Activated naive CD4-positive, alpha-beta T cell treated with anti-CD3 and anti-CD28 coated beads for 36 hours (primary cell): ENCODE data around the gene AVPR1B. TPM values are rescaled to one million over a fixed set of nuclear protein-coding genes. Genes with fewer than 3 reads are reported as not detected.

Source experiments
- CTCF ChIA-PET: fragments of 350-600 bp; sonication (Branson Sonifier 250); formaldehyde crosslinking; loops from one replicate; lab custom pipeline; 2021; ENCODE audit warnings: antibody characterized with exemption; lab: Charles Lee
- DNase-seq: peaks from one replicate; pipeline ENCODE4 v3.0.0-alpha.2; 2020
- H3K27ac Mint-ChIP-seq: one replicate; pipeline ENCODE4 v1.8.0; 2021; ENCODE audit warnings: mild to moderate bottlenecking, mixed read lengths
- H3K27me3 Mint-ChIP-seq: one replicate; pipeline ENCODE4 v1.8.0; 2021; ENCODE audit warnings: low read depth, mixed read lengths
- H3K36me3 Mint-ChIP-seq: one replicate; pipeline ENCODE4 v1.8.0; 2021; ENCODE audit warnings: low read depth, mixed read lengths
- H3K4me1 Mint-ChIP-seq: one replicate; pipeline ENCODE4 v1.8.0; 2021; ENCODE audit warnings: low read depth, mixed read lengths
- H3K4me3 Mint-ChIP-seq: one replicate; pipeline ENCODE4 v1.8.0; 2021; ENCODE audit warnings: mild to moderate bottlenecking, moderate library complexity, mixed read lengths
- H3K9me3 Mint-ChIP-seq: one replicate; pipeline ENCODE4 v1.8.0; 2021; ENCODE audit warnings: mixed read lengths
- intact Hi-C: fragments of 100-400 bp; cut with micrococcal nuclease; formaldehyde crosslinking; loops from one replicate; pipeline ENCODE4 v1.15.1; 2023
- total RNA-seq, 2 experiments: library from RNA; stranded (reverse); gene quantifications; one replicate each; pipeline ENCODE4 v1.2.3, GENCODE V29; 2021

The AVPR1B gene
- total RNA-seq, 2 experiments from 2014 or later = not detected

GRCh38 chr1:206127336-206127735 is 10.1 kb upstream of the AVPR1B start:
- peaks cover 19% of the 10 kb centered on the region for H3K27me3 Mint-ChIP-seq
- intact Hi-C loops = no loop called here
- peaks cover 3% of the 10 kb centered on the region for H3K9me3 Mint-ChIP-seq
- no peak overlapping the region for H3K4me3 Mint-ChIP-seq
- H3K4me1 Mint-ChIP-seq = no peaks in the 10 kb centered on the region
- H3K27ac Mint-ChIP-seq = no peak overlapping the region
- CTCF ChIA-PET = interaction anchor here (1.5 kb wide), 1 partner anchor 10 kb away, joined by 3 read pairs; the partner anchor contains the start of gene AVPR1B
- no peak for DNase-seq
- H3K36me3 Mint-ChIP-seq = no peaks in the 10 kb centered on the region

- peaks cover 25% of the 10 kb centered on the region for H3K27me3 Mint-ChIP-seq
- no peaks in the 10 kb centered on the region for H3K36me3 Mint-ChIP-seq
- no peak for DNase-seq
- no peak overlapping the region for H3K4me3 Mint-ChIP-seq
- H3K27ac Mint-ChIP-seq = no peak overlapping the region
- intact Hi-C loops = no loop called here
- no peaks in the 10 kb centered on the region for H3K4me1 Mint-ChIP-seq
- peaks cover 17% of the 10 kb centered on the region for H3K9me3 Mint-ChIP-seq
- CTCF ChIA-PET = no interaction called here
These were observed 8.2 kb upstream of the AVPR1B start for GRCh38 chr1:206125346-206125745.

- Mint-ChIP-seq H3K36me3 (no peaks in the 10 kb centered on the region), H3K27ac (no peak overlapping the region), H3K4me1 (peaks cover 2% of the 10 kb centered on the region), H3K27me3 (peaks cover 35% of the 10 kb centered on the region), H3K4me3 (no peak overlapping the region), H3K9me3 (peaks cover 17% of the 10 kb centered on the region)
- CTCF ChIA-PET = no interaction called here
- intact Hi-C loops = no loop called here
- DNase-seq = no peak
These were observed 5.5 kb upstream of the AVPR1B start for GRCh38 chr1:206122686-206123085.

DNA sequence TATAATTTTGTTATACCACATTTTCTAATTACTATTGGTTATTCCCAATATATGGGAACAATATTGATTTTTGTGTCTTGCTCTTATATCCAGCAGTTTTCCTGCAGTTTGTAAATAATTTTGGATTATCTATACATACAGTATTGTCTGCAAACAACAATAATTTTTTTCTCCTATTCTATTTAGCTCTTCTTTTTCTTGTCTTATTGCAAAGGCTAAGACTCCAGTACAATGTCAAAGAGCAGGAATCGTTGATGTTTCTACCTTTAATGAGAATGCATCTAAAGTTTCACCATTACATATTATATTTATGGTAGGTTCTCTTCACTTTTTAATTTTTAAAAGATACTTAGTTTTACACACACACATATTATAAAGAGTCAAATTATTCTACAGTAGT is 4.1 kb upstream of the AVPR1B start:
- intact Hi-C loops = no loop called here
- Mint-ChIP-seq H3K4me1 (peaks cover 8% of the 10 kb centered on the region), H3K9me3 (peaks cover 17% of the 10 kb centered on the region), H3K36me3 (no peaks in the 10 kb centered on the region), H3K27me3 (peaks cover 44% of the 10 kb centered on the region), H3K4me3 (no peak overlapping the region), H3K27ac (no peak overlapping the region)
- no peak for DNase-seq
- CTCF ChIA-PET = interaction anchor here (1.0 kb wide), 1 partner anchor 15 kb away, joined by 3 read pairs; no protein-coding TSS in a partner anchor

GRCh38 chr1:206120406-206120805 is 3.2 kb upstream of the AVPR1B start:
- CTCF ChIA-PET = interaction anchor here (1.8 kb wide), 1 partner anchor 90 kb away, joined by 5 read pairs; no protein-coding TSS in a partner anchor
- intact Hi-C loops = no loop called here
- DNase-seq = no peak
- H3K4me1 Mint-ChIP-seq = peaks cover 10% of the 10 kb centered on the region
- H3K4me3 Mint-ChIP-seq = no peak overlapping the region
- peaks cover 17% of the 10 kb centered on the region for H3K9me3 Mint-ChIP-seq
- no peak overlapping the region for H3K27ac Mint-ChIP-seq
- H3K27me3 Mint-ChIP-seq = peaks cover 47% of the 10 kb centered on the region
- H3K36me3 Mint-ChIP-seq = no peaks in the 10 kb centered on the region

- H3K4me1 Mint-ChIP-seq = peaks cover 10% of the 10 kb centered on the region
- no peak overlapping the region for H3K27ac Mint-ChIP-seq
- no peak for DNase-seq
- peaks cover 9% of the 10 kb centered on the region for H3K9me3 Mint-ChIP-seq
- no peaks in the 10 kb centered on the region for H3K36me3 Mint-ChIP-seq
- intact Hi-C loops = no loop called here
- H3K27me3 Mint-ChIP-seq = peaks cover 36% of the 10 kb centered on the region
- CTCF ChIA-PET = interaction anchor here (1.1 kb wide), 1 partner anchor 11 kb away, joined by 3 read pairs; no protein-coding TSS in a partner anchor
- H3K4me3 Mint-ChIP-seq = peak overlapping the region; percentile 40
These were observed 376 bp downstream of the AVPR1B start for GRCh38 chr1:206116873-206117150.

- H3K27ac Mint-ChIP-seq = no peak overlapping the region
- H3K4me3 Mint-ChIP-seq = no peak overlapping the region
- intact Hi-C loops = no loop called here
- CTCF ChIA-PET = interaction anchor here (1.6 kb wide), 1 partner anchor 10 kb away, joined by 3 read pairs; no protein-coding TSS in a partner anchor
- DNase-seq = no peak
- H3K9me3 Mint-ChIP-seq = peaks cover 5% of the 10 kb centered on the region
- H3K4me1 Mint-ChIP-seq = peaks cover 10% of the 10 kb centered on the region
- H3K27me3 Mint-ChIP-seq = peaks cover 36% of the 10 kb centered on the region
- H3K36me3 Mint-ChIP-seq = no peaks in the 10 kb centered on the region
These were observed 856 bp downstream of the AVPR1B start for GRCh38 chr1:206116191-206116872.

GRCh38 chr1:206115791-206116190 is 1.4 kb downstream of the AVPR1B start:
- CTCF ChIA-PET = interaction anchor here (1.6 to 5.2 kb wide), 3 partner anchors 9 to 138 kb away, joined by 3 to 34 read pairs (median 6); no protein-coding TSS in a partner anchor
- Mint-ChIP-seq H3K9me3 (peaks cover 2% of the 10 kb centered on the region), H3K4me3 (no peak overlapping the region)

DNA sequence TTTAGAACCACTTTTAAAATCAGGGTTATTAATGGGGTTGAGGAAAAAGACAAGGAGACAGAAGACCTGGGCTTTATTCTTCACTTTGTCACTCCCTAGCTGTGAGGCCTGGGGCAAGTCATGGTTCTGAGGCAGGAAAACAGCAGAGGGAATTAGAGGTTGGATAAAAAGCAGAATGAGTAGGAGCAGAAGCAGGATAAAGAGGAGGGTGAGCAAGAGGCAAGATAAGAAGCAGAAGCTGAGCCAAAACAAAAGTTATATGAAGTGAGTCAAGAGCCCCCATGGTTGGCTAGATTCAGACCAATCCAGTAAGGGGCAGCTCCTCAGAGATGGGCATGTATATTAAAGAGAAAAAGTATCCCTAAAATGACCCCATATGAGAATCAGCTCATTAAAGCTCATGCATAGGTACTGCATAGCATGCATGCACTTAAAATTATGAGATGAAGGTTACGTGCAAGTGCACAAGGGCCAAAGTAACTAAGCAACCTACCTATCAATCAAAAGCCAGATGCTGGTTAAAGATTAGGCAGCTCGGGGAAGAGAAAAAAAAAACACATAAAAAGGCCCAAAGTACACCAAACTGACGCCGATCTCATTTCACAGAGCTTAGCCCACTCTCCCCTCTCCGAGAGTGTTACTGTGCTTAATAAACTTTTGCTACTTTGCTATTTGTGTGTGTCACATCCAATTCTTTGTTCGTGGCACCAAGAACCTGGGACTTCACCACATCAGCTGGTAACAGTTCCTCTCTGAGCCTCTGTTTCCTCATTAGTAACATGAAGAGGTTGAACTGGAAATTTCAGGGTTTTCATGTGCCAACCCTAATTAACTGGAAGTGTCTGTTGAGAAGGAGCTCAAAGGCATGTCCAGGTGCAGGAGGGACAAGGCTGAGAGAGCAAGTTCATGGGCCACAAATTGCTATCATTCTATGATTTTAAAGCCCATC is 2.2 kb downstream of the AVPR1B start:
- H3K4me1 Mint-ChIP-seq = peaks cover 10% of the 10 kb centered on the region
- intact Hi-C loops = no loop called here
- no peaks in the 10 kb centered on the region for H3K9me3 Mint-ChIP-seq
- peaks cover 30% of the 10 kb centered on the region for H3K27me3 Mint-ChIP-seq
- no peak overlapping the region for H3K27ac Mint-ChIP-seq
- no peak overlapping the region for H3K4me3 Mint-ChIP-seq
- no peak for DNase-seq
- CTCF ChIA-PET = interaction anchor here (1.1 to 5.2 kb wide), 5 partner anchors 8 to 138 kb away, joined by 3 to 34 read pairs (median 5); no protein-coding TSS in a partner anchor
- no peaks in the 10 kb centered on the region for H3K36me3 Mint-ChIP-seq

More at GRCh38 chr1:206115791-206116190, 1.4 kb downstream of the AVPR1B start:
- Mint-ChIP-seq H3K27ac (no peak overlapping the region), H3K36me3 (no peaks in the 10 kb centered on the region), H3K27me3 (peaks cover 36% of the 10 kb centered on the region), H3K4me1 (peaks cover 10% of the 10 kb centered on the region)
- intact Hi-C loops = no loop called here
- no peak for DNase-seq

GRCh38 chr1:206112600-206113301 is 4.4 kb downstream of the AVPR1B start:
- H3K27me3 Mint-ChIP-seq = peaks cover 18% of the 10 kb centered on the region
- intact Hi-C loops = no loop called here
- no peaks in the 10 kb centered on the region for H3K36me3 Mint-ChIP-seq
- CTCF ChIA-PET = interaction anchor here (1.0 to 5.2 kb wide), 2 partner anchors 83 to 135 kb away, joined by 4 to 34 read pairs; no protein-coding TSS in a partner anchor
- DNase-seq = no peak
- H3K4me1 Mint-ChIP-seq = peaks cover 9% of the 10 kb centered on the region
- no peaks in the 10 kb centered on the region for H3K9me3 Mint-ChIP-seq
- H3K27ac Mint-ChIP-seq = no peak overlapping the region
- H3K4me3 Mint-ChIP-seq = no peak overlapping the region

DNA sequence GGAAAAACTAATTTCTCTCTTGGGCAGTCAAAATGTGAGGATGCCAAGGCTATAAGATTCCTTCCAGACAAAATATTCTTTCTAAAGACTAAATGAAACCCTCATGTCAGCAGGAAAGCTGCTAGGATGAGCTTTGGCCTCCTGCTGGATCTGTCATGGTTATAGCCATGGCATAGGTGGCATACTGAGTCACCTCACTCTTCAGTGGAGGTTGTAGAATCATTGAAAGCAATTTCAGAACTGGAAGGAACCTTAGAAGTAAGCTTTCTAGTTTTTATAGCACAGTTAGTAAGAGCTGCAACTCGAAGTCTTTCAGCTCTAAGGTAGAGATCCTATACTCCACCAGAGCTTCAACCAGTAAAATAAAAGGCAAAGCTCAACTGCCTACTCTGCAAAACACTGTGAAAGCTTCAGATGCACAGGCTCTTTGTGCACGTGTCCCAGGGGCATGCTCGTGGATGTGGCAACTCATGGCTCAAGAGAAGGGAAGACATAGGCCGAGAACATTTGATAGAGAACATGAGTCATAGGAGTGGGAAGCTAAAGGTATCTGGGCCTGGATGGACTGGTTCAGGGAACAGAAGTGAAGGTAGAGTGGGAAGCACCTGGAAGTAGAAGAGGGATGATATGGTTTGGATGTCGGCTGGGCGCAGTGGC is 5.8 kb downstream of the AVPR1B start:
- CTCF ChIA-PET = interaction anchor here (0.8 to 5.2 kb wide), 5 partner anchors 15 to 133 kb away, joined by 3 to 34 read pairs (median 14); no protein-coding TSS in a partner anchor
- DNase-seq = no peak
- no peak overlapping the region for H3K27ac Mint-ChIP-seq
- H3K36me3 Mint-ChIP-seq = no peaks in the 10 kb centered on the region
- H3K4me3 Mint-ChIP-seq = no peak overlapping the region
- H3K4me1 Mint-ChIP-seq = peaks cover 2% of the 10 kb centered on the region
- peaks cover 9% of the 10 kb centered on the region for H3K27me3 Mint-ChIP-seq
- H3K9me3 Mint-ChIP-seq = no peaks in the 10 kb centered on the region
- intact Hi-C loops = no loop called here
